Sigmoid colon (tissue), 7 donors: Measurements from ENCODE around the gene CFAP46. TPM values are rescaled to one million over a fixed set of nuclear protein-coding genes. Genes with fewer than 3 reads are reported as not detected.
A peak's percentile ranks its signal among the peaks of the same experiment; 100 is the strongest.
"Not testable (repeated sequence)": the region's sequence is repeated elsewhere in the genome, so short reads cannot be mapped to it uniquely, and the experiment has no call there.

Experiments used
- DNase-seq: peaks from one replicate; pipeline ENCODE4 v3.0.0-alpha.2; 2019
- H3K27ac ChIP-seq, 4 donors: fragments of 200-600 bp; sonication (generic); one replicate each; pipeline ENCODE4 v1.5.1; 2016 to 2019; ENCODE audit warnings: mild to moderate bottlenecking in 1 of 4
- H3K27me3 ChIP-seq, 3 donors: fragments of 200-600 bp; sonication (generic); one replicate each; pipeline ENCODE4 v1.5.1; 2019; ENCODE audit warnings: mild to moderate bottlenecking in 1 of 3
- H3K36me3 ChIP-seq, 4 donors: fragments of 200-600 bp; sonication (generic); one replicate each; pipeline ENCODE4 v1.5.1; 2016 to 2019
- H3K4me1 ChIP-seq, 4 donors: fragments of 200-600 bp; sonication (generic); one replicate each; pipeline ENCODE4 v1.5.1; 2017 to 2019
- H3K4me3 ChIP-seq, 4 donors: fragments of 200-600 bp; sonication (generic); one replicate each; pipeline ENCODE4 v1.5.1; 2017 to 2019; ENCODE audit warnings: mild to moderate bottlenecking in 2 of 4, moderate library complexity in 1 of 4
- H3K9me3 ChIP-seq, 4 donors: fragments of 200-600 bp in 3 of 4; sonication (generic) in 3 of 4; one replicate each; pipeline versions ENCODE4 v1.5.1 to v1.6.1; 2013 to 2019
- EP300 ChIP-seq, 4 donors: sonication (generic); formaldehyde crosslinking; IDR thresholded peaks; one replicate each; pipeline ENCODE4 v1.6.1; 2017; ENCODE audit warnings: antibody characterized with exemption in 4 of 4
- POLR2A ChIP-seq, 2 donors: fragments of 450-650 bp; IDR thresholded peaks; one replicate each; pipeline ENCODE4 v1.6.1; 2016; ENCODE audit warnings: antibody characterized with exemption in 2 of 2, mild to moderate bottlenecking in 2 of 2, moderate library complexity in 2 of 2
- POLR2AphosphoS5 ChIP-seq, 4 donors: sonication (generic); formaldehyde crosslinking; IDR thresholded peaks; one replicate each; pipeline ENCODE4 v1.6.1; 2017; ENCODE audit warnings: antibody characterized with exemption in 4 of 4
- WGBS, 2 donors: extraction: QIAGEN DNeasy Blood & Tissue Kit; methylation state at CpG; one replicate each; pipeline ENCODE4 v1.1.7; 2013; 5-methylcytosine and 5-hydroxymethylcytosine counted together
- intact Hi-C: fragments of 100-400 bp; cut with DNase I; formaldehyde crosslinking; loops from one replicate; pipeline ENCODE4 v1.15.1; 2023
- polyA plus RNA-seq, 3 donors: library from polyadenylated mRNA; stranded (reverse); fragments of 200-250 nt; gene quantifications; one replicate each; pipeline ENCODE4 v1.2.3, GENCODE V29; 2013
- total RNA-seq, 4 donors: library from RNA; depleted of rRNA; stranded (reverse); fragments of >200 nt; gene quantifications; one replicate each; pipeline ENCODE4 v1.1.0, GENCODE V29; 2016
- TF ChIP-seq, protein P1 (sequence below), 4 experiments: fragments of 450-650 bp in 3 of 4; fragments of 200-600 bp in 1 of 4; IDR thresholded peaks; one replicate each; pipeline ENCODE4 v1.5.1; 2016 to 2019; ENCODE audit warnings: antibody characterized with exemption in 4 of 4, mild to moderate bottlenecking in 3 of 4, moderate library complexity in 2 of 4
- donor health status: healthy with polysubstance abuse.
- donor health status: Bipolar disorder and iron deficiency.
- donor health status: healthy.

Gene CFAP46
- total and polyA plus RNA-seq, 7 donors: 0.10 to 1.7 (median 0.38) TPM; not detected in 3

DNA sequence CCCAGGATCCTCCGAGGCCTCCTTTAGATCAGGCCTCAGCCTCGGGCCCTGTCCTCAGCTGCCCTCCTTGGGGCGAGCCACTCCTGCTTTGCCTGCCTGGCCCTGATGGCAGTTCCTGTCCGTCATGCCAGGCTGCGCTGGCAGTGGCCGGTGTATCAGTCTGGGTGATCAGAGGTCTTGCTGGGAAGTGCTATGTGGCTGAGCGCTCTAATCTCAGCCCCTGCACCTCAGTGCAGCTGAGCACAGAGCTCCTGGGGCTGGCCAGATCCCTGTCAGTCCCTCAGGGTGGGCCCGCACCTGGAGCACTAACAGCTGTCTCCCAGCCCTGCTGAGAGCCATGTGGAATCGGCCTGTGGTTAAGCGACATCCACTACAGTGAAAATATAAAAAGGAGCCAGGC, 14.8 kb upstream of the CFAP46 start:
- Histone ChIP-seq H3K9me3 (no peaks in the 10 kb centered on the region), H3K4me1 (peaks cover 0 to 7% (median 5%) of the 10 kb centered on the region in 4 donors), H3K36me3 (no peaks in the 10 kb centered on the region), H3K27ac (no peak overlapping the region), H3K4me3 (no peak overlapping the region), H3K27me3 (peaks cover 0 to 15% (median 4%) of the 10 kb centered on the region in 3 donors)
- intact Hi-C loops: no loop called here
- WGBS, 2 donors: 81 to 92% methylated on average over 10 of the region's 10 CpGs
- DNase-seq: peak; percentile 50
- TF ChIP-seq, protein P1, sequence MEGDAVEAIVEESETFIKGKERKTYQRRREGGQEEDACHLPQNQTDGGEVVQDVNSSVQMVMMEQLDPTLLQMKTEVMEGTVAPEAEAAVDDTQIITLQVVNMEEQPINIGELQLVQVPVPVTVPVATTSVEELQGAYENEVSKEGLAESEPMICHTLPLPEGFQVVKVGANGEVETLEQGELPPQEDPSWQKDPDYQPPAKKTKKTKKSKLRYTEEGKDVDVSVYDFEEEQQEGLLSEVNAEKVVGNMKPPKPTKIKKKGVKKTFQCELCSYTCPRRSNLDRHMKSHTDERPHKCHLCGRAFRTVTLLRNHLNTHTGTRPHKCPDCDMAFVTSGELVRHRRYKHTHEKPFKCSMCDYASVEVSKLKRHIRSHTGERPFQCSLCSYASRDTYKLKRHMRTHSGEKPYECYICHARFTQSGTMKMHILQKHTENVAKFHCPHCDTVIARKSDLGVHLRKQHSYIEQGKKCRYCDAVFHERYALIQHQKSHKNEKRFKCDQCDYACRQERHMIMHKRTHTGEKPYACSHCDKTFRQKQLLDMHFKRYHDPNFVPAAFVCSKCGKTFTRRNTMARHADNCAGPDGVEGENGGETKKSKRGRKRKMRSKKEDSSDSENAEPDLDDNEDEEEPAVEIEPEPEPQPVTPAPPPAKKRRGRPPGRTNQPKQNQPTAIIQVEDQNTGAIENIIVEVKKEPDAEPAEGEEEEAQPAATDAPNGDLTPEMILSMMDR (IDR thresholded peaks at IDR 0.05): no peak
- TF ChIP-seq POLR2A (IDR thresholded peaks at IDR 0.05) (no peak), POLR2AphosphoS5 (IDR thresholded peaks at IDR 0.05) (no peak), EP300 (IDR thresholded peaks at IDR 0.05) (no peak)

- H3K9me3 ChIP-seq, H3K27ac ChIP-seq, DNase-seq, intact Hi-C loops, H3K36me3 ChIP-seq, H3K4me3 ChIP-seq, H3K4me1 ChIP-seq: not testable (repeated sequence)
- 93 to 94% methylated on average over 3 of the region's 4 CpGs for WGBS, 2 donors
- H3K27me3 ChIP-seq: peaks cover 0 to 18% (median 4%) of the 10 kb centered on the region in 3 donors
These were observed 13.9 kb upstream of the CFAP46 start for GRCh38 chr10:132956259-132956658.

GRCh38 chr10:132955479-132955878, 13.1 kb upstream of the CFAP46 start:
- no peak for DNase-seq
- no peaks in the 10 kb centered on the region for H3K4me1 ChIP-seq
- no peak overlapping the region for H3K4me3 ChIP-seq
- H3K27ac ChIP-seq: no peak overlapping the region
- no peaks in the 10 kb centered on the region for H3K9me3 ChIP-seq
- H3K27me3 ChIP-seq: peaks cover 0 to 18% (median 4%) of the 10 kb centered on the region in 3 donors
- no peaks in the 10 kb centered on the region for H3K36me3 ChIP-seq
- 88 to 91% methylated on average over 11 of the region's 11 CpGs for WGBS, 2 donors
- intact Hi-C loops: no loop called here
- TF ChIP-seq POLR2AphosphoS5 (IDR thresholded peaks at IDR 0.05): no peak
- no peak for TF ChIP-seq EP300 (IDR thresholded peaks at IDR 0.05)
- TF ChIP-seq, protein P1 (IDR thresholded peaks at IDR 0.05): no peak
- no peak for TF ChIP-seq POLR2A (IDR thresholded peaks at IDR 0.05)

GRCh38 chr10:132953428-132953827, 11.1 kb upstream of the CFAP46 start:
- no peaks in the 10 kb centered on the region for H3K4me1 ChIP-seq
- intact Hi-C loops: no loop called here
- no peak for TF ChIP-seq EP300 (IDR thresholded peaks at IDR 0.05)
- no peak for TF ChIP-seq POLR2AphosphoS5 (IDR thresholded peaks at IDR 0.05)
- TF ChIP-seq, protein P1 (IDR thresholded peaks at IDR 0.05): no peak
- no peak for TF ChIP-seq POLR2A (IDR thresholded peaks at IDR 0.05)
- H3K27ac ChIP-seq: no peak overlapping the region
- no peak overlapping the region for H3K4me3 ChIP-seq
- H3K27me3 ChIP-seq: peaks cover 0 to 15% (median 4%) of the 10 kb centered on the region in 3 donors
- DNase-seq: no peak
- no peaks in the 10 kb centered on the region for H3K36me3 ChIP-seq
- 17 to 46% methylated on average over 5 of the region's 5 CpGs for whole genome bisulfite sequencing, 2 donors
- H3K9me3 ChIP-seq: no peaks in the 10 kb centered on the region

- intact Hi-C loops: no loop called here
- 38 to 58% methylated on average over 12 of the region's 12 CpGs for WGBS, 2 donors
- TF ChIP-seq POLR2A (IDR thresholded peaks at IDR 0.05) (no peak), EP300 (IDR thresholded peaks at IDR 0.05) (no peak), POLR2AphosphoS5 (IDR thresholded peaks at IDR 0.05) (no peak)
- TF ChIP-seq, protein P1 (IDR thresholded peaks at IDR 0.05): no peak
- DNase-seq: no peak
- Histone ChIP-seq H3K36me3 (no peaks in the 10 kb centered on the region), H3K27ac (no peak overlapping the region), H3K9me3 (no peaks in the 10 kb centered on the region), H3K4me3 (no peak overlapping the region), H3K27me3 (peaks cover 0 to 15% (median 4%) of the 10 kb centered on the region in 3 donors), H3K4me1 (no peaks in the 10 kb centered on the region)
These were observed 9.6 kb upstream of the CFAP46 start for GRCh38 chr10:132951926-132952325.
